RWPE2 (cell line): Measurements from ENCODE around the gene IQCH.

Experiments
- ATAC-seq: fragments of 200-7000 bp; cut with Tn5 transposase; 3 replicates; pipeline ENCODE4 v1.9.1; 2021; ENCODE audit warnings: low read depth
- DNase-seq: peaks from one replicate; pipeline ENCODE4 v3.0.0-alpha.2; 2020; ENCODE audit warnings: low spot score
- H3K27ac ChIP-seq: fragments of 450-650 bp; 2 replicates; pipeline ENCODE4 v1.5.1; 2017; ENCODE audit warnings: mild to moderate bottlenecking; ENCODE audit not compliant: poor library complexity, severe bottlenecking
- H3K27me3 ChIP-seq: fragments of 250-450 bp; sonication (Bioruptor Pico); 2 replicates; pipeline ENCODE4 v1.5.1; 2021; ENCODE audit warnings: mild to moderate bottlenecking, moderate library complexity; ENCODE audit not compliant: insufficient read depth, poor library complexity, severe bottlenecking
- H3K36me3 ChIP-seq: fragments of 250-450 bp; sonication (Bioruptor Pico); 2 replicates; pipeline ENCODE4 v1.5.1; 2020; ENCODE audit warnings: low read depth, mild to moderate bottlenecking, moderate library complexity
- H3K4me1 ChIP-seq: fragments of 250-450 bp; sonication (Bioruptor Pico); 2 replicates; pipeline ENCODE4 v1.5.1; 2021; ENCODE audit warnings: mild to moderate bottlenecking, moderate library complexity; ENCODE audit not compliant: insufficient read depth, poor library complexity, severe bottlenecking
- H3K4me3 ChIP-seq: fragments of 250-450 bp; sonication (Bioruptor Pico); 2 replicates; pipeline ENCODE4 v1.5.1; 2021; ENCODE audit warnings: mild to moderate bottlenecking, moderate library complexity; ENCODE audit not compliant: severe bottlenecking
- H3K9me3 ChIP-seq: fragments of 250-450 bp; sonication (Bioruptor Pico); 2 replicates; pipeline ENCODE4 v1.5.1; 2021; ENCODE audit warnings: mild to moderate bottlenecking, moderate library complexity; ENCODE audit not compliant: severe bottlenecking
- TF ChIP-seq, protein P1 (sequence below): fragments of 450-650 bp; IDR thresholded peaks from one replicate; pipeline ENCODE4 v1.5.1; 2017; ENCODE audit warnings: mild to moderate bottlenecking, moderate library complexity; ENCODE audit not compliant: poor library complexity, severe bottlenecking

IQCH gene

GRCh38 chr15:67548862-67549651 lies 294.5 kb downstream of the IQCH start:
- no peak for DNase-seq
- Histone ChIP-seq H3K4me1 (no peaks in the 10 kb centered on the region), H3K4me3 (no peak overlapping the region), H3K27ac (no peak overlapping the region), H3K36me3 (peaks cover 41% of the 10 kb centered on the region), H3K9me3 (no peaks in the 10 kb centered on the region), H3K27me3 (no peaks in the 10 kb centered on the region)
- TF ChIP-seq, protein P1, sequence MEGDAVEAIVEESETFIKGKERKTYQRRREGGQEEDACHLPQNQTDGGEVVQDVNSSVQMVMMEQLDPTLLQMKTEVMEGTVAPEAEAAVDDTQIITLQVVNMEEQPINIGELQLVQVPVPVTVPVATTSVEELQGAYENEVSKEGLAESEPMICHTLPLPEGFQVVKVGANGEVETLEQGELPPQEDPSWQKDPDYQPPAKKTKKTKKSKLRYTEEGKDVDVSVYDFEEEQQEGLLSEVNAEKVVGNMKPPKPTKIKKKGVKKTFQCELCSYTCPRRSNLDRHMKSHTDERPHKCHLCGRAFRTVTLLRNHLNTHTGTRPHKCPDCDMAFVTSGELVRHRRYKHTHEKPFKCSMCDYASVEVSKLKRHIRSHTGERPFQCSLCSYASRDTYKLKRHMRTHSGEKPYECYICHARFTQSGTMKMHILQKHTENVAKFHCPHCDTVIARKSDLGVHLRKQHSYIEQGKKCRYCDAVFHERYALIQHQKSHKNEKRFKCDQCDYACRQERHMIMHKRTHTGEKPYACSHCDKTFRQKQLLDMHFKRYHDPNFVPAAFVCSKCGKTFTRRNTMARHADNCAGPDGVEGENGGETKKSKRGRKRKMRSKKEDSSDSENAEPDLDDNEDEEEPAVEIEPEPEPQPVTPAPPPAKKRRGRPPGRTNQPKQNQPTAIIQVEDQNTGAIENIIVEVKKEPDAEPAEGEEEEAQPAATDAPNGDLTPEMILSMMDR, result no peak
- no peak for ATAC-seq

DNA sequence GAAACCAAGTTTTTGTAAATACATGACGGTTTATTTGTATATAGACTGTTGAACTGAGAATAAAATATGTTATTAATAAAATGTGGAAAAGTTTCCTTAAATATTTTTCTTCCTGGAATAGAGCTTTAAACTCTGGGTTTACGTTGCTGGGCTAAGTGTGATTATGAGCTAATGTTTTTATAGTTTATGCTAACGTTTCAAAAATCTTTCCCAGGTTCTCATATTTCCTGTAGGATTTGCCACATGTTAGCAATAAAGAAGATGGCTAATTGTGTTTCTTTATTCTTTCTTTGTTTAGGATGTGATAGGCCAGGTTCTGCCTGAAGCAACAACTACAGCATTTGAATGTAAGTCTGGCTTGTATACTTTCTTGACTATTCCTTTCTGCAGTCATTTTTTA lies 295.1 kb downstream of the IQCH start:
- Histone ChIP-seq H3K27ac (no peak overlapping the region), H3K4me3 (no peak overlapping the region), H3K27me3 (no peaks in the 10 kb centered on the region), H3K36me3 (peaks cover 38% of the 10 kb centered on the region), H3K9me3 (no peaks in the 10 kb centered on the region), H3K4me1 (no peaks in the 10 kb centered on the region)
- DNase-seq (no peak), ATAC-seq (no peak)
- TF ChIP-seq, protein P1, result no peak

DNA sequence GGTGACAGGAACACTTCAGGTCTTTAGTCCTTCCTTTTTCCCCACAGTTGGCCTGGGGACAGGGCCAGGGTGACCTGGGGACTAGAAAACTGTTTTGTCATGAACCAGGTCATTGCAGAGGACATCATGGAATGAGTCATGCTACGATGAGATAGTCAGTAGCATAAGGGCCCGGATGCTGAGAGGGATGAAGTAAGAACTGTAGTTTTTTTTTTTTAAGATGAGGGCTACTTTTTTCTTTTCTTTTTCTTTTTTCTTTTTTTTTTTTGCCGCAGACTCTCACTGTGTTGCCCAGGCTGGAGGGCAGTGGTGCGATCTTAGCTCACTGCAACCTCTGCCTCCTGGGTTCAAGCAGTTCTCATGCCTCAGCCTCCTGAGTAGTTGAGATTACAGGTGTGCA lies 295.9 kb downstream of the IQCH start:
- Histone ChIP-seq H3K27me3 (no peaks in the 10 kb centered on the region), H3K36me3 (peaks cover 34% of the 10 kb centered on the region), H3K4me1 (no peaks in the 10 kb centered on the region), H3K27ac (no peak overlapping the region), H3K9me3 (no peaks in the 10 kb centered on the region), H3K4me3 (no peak overlapping the region)
- ATAC-seq (no peak), DNase-seq (no peak)
- TF ChIP-seq, protein P1, result no peak

DNA sequence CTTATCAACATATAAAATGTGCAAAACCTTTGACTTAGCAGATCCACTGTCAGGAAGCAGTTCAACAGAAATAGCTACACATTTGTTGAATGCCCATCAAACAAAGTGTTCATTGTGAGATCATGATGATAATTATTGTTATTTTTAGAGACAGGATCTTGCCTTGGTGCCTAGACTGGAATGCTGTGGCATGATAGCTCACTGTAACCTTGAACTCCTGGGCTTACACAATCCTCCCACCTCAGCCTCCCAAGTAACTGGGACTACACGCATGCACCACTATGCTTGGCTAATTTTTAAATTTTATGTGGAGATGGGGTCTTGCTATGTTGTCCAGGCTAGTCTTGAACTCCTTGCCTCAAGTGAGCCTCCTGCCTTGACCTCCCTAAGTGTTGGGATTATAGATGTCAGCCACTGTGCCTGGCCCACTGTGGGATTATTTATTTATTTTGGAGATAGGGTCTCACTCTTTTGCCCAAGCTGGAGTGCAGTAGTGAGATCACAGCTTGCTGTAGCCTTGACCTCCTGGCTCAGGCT lies 296.7 kb downstream of the IQCH start:
- H3K4me1 ChIP-seq, result no peaks in the 10 kb centered on the region
- H3K27me3 ChIP-seq, result no peaks in the 10 kb centered on the region
- peaks cover 40% of the 10 kb centered on the region for H3K36me3 ChIP-seq
- TF ChIP-seq, protein P1, result no peak
- no peaks in the 10 kb centered on the region for H3K9me3 ChIP-seq
- DNase-seq (no peak), ATAC-seq (no peak)
- H3K4me3 ChIP-seq, result no peak overlapping the region
- H3K27ac ChIP-seq, result no peak overlapping the region
